Subcutaneous abdominal adipose tissue (tissue), 5 donors: ENCODE data around the gene PSMB9.
A peak's percentile ranks its signal among the peaks of the same experiment; 100 is the strongest.

ENCODE experiments used
- H3K27ac ChIP-seq: one replicate; pipeline ENCODE4 v1.7.0; 2013; ENCODE audit warnings: low read depth, mild to moderate bottlenecking, inconsistent platforms, low read length, moderate library complexity
- H3K27me3 ChIP-seq, 5 donors: one replicate each; pipeline ENCODE4 v1.7.0; 2013; ENCODE audit warnings: low read length in 5 of 5, inconsistent platforms in 1 of 5; ENCODE audit not compliant: control insufficient read depth in 5 of 5, insufficient read depth in 4 of 5
- H3K36me3 ChIP-seq, 5 donors: one replicate each; pipeline ENCODE4 v1.7.0; 2013; ENCODE audit warnings: low read length in 5 of 5; ENCODE audit not compliant: control insufficient read depth in 5 of 5, insufficient read depth in 5 of 5
- H3K4me1 ChIP-seq, 5 donors: one replicate each; pipeline ENCODE4 v1.7.0; 2013; ENCODE audit warnings: low read length in 5 of 5, mild to moderate bottlenecking in 3 of 5, moderate library complexity in 1 of 5; ENCODE audit not compliant: control insufficient read depth in 5 of 5, insufficient read depth in 5 of 5
- H3K4me3 ChIP-seq, 5 donors: one replicate each; pipeline ENCODE4 v1.7.0; 2013; ENCODE audit warnings: low read length in 5 of 5, low read depth in 1 of 5
- H3K9ac ChIP-seq, 5 donors: one replicate each; pipeline ENCODE4 v1.7.0; 2013; ENCODE audit warnings: low read length in 5 of 5, mild to moderate bottlenecking in 4 of 5, moderate library complexity in 3 of 5
- H3K9me3 ChIP-seq, 5 donors: one replicate each; pipeline ENCODE4 v1.7.0; 2013; ENCODE audit warnings: low read length in 5 of 5; ENCODE audit not compliant: control insufficient read depth in 5 of 5
- donor health status: healthy.
- donor health status: healthy.
- donor health status: healthy.
- donor health status: healthy.
- donor health status: healthy.

Gene PSMB9

DNA sequence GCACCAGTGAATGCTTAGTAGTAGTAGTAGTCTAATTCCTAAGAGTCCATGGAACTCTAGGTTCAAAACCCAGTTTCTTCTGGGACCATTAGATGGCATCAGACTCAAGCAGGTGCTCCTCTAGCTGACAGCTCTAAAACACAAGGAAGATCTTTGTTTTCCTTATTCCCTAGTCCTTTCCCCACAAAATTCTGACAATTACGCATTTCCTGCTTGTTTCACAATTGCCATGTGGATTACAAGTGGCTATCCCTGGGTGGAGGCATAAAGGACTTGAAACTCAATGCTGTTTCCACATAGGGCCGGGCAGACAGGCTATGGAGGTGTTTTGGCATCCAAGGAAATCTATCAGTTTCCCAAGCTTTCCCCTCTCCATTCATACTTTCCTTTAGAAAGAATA lies 28.0 kb upstream of the PSMB9 start:
- H3K27ac ChIP-seq = no peak overlapping the region
- H3K9ac ChIP-seq = no peak overlapping the region
- no peaks in the 10 kb centered on the region for H3K9me3 ChIP-seq
- no peaks in the 10 kb centered on the region for H3K27me3 ChIP-seq
- H3K4me3 ChIP-seq = no peak overlapping the region
- peaks cover 4 to 34% (median 26%) of the 10 kb centered on the region in 5 donors for H3K36me3 ChIP-seq
- H3K4me1 ChIP-seq = peaks cover 0 to 4% (median 2%) of the 10 kb centered on the region in 5 donors

GRCh38 chr6:32827025-32827424 lies 27.0 kb upstream of the PSMB9 start:
- Histone ChIP-seq H3K27ac (no peak overlapping the region), H3K27me3 (no peaks in the 10 kb centered on the region), H3K4me3 (no peak overlapping the region), H3K9me3 (no peaks in the 10 kb centered on the region), H3K9ac (peak overlapping the region in 1 of 5 donors; percentile 18), H3K36me3 (peaks cover 4 to 44% (median 35%) of the 10 kb centered on the region in 5 donors), H3K4me1 (peaks cover 0 to 4% (median 0%) of the 10 kb centered on the region in 5 donors)

- Histone ChIP-seq H3K27me3 (no peaks in the 10 kb centered on the region), H3K9me3 (no peaks in the 10 kb centered on the region), H3K9ac (no peak overlapping the region), H3K4me3 (no peak overlapping the region), H3K36me3 (peaks cover 4 to 55% (median 49%) of the 10 kb centered on the region in 5 donors), H3K4me1 (peaks cover 0 to 4% (median 0%) of the 10 kb centered on the region in 5 donors), H3K27ac (no peak overlapping the region)
Measured at GRCh38 chr6:32829495-32829894, 24.5 kb upstream of the PSMB9 start.

DNA sequence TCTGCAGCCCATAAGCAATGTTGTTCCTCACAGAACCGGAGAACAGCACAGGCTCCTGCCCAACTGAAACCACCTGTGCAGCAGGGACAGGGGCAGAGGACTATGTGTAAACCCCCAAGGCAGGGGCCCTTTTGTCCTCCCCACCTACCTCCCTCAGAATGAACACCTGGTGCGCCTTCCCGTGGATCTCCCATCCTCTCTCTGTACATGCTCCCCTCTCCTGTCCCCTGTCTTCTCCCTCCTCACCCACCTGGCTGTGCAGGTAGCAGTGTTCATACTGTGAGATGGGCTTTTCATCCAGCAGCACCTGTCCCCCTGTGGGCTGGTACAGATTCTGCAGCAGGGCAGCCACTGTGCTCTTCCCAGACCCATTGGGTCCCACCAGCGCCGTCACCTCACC lies 24.0 kb upstream of the PSMB9 start:
- Histone ChIP-seq H3K27ac (no peak overlapping the region), H3K4me1 (peaks cover 0 to 4% (median 0%) of the 10 kb centered on the region in 5 donors), H3K9me3 (no peaks in the 10 kb centered on the region), H3K4me3 (no peak overlapping the region), H3K36me3 (peaks cover 8 to 61% (median 54%) of the 10 kb centered on the region in 5 donors), H3K27me3 (no peaks in the 10 kb centered on the region), H3K9ac (no peak overlapping the region)

GRCh38 chr6:32830936-32831335 lies 23.1 kb upstream of the PSMB9 start:
- Histone ChIP-seq H3K9me3 (no peaks in the 10 kb centered on the region), H3K27ac (no peak overlapping the region), H3K9ac (no peak overlapping the region), H3K4me3 (no peak overlapping the region), H3K36me3 (peaks cover 8 to 70% (median 63%) of the 10 kb centered on the region in 5 donors), H3K4me1 (peaks cover 0 to 4% (median 0%) of the 10 kb centered on the region in 5 donors), H3K27me3 (no peaks in the 10 kb centered on the region)

DNA sequence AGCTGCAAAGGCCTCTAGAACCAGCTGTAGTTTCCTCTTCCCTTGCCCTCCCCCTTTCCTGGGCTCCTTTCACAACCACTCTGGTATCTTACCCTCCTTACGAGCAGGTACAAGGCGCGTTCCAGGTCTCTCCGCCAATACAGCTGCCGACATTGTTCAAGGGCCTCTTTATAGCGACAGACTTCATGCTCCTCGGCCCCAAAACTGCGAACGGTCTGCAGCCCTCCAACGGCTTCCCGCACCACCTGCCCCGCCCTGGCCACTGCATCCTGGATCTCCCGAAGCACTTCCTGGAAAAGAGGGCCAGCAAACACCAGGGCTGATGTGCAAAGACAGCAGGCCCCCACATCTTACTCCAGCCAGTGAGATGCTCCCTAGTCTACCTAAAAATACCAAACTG lies 21.5 kb upstream of the PSMB9 start:
- Histone ChIP-seq H3K36me3 (peaks cover 8 to 72% (median 61%) of the 10 kb centered on the region in 5 donors), H3K27ac (no peak overlapping the region), H3K27me3 (no peaks in the 10 kb centered on the region), H3K4me3 (no peak overlapping the region), H3K4me1 (peaks cover 0 to 7% (median 2%) of the 10 kb centered on the region in 5 donors), H3K9me3 (no peaks in the 10 kb centered on the region), H3K9ac (no peak overlapping the region)

- H3K27ac ChIP-seq = no peak overlapping the region
- H3K4me3 ChIP-seq = no peak overlapping the region
- H3K4me1 ChIP-seq = peaks cover 0 to 13% (median 8%) of the 10 kb centered on the region in 5 donors
- peaks cover 4 to 71% (median 59%) of the 10 kb centered on the region in 5 donors for H3K36me3 ChIP-seq
- H3K9ac ChIP-seq = no peak overlapping the region
- H3K9me3 ChIP-seq = no peaks in the 10 kb centered on the region
- no peaks in the 10 kb centered on the region for H3K27me3 ChIP-seq
Measured at GRCh38 chr6:32833664-32834063, 20.3 kb upstream of the PSMB9 start.

DNA sequence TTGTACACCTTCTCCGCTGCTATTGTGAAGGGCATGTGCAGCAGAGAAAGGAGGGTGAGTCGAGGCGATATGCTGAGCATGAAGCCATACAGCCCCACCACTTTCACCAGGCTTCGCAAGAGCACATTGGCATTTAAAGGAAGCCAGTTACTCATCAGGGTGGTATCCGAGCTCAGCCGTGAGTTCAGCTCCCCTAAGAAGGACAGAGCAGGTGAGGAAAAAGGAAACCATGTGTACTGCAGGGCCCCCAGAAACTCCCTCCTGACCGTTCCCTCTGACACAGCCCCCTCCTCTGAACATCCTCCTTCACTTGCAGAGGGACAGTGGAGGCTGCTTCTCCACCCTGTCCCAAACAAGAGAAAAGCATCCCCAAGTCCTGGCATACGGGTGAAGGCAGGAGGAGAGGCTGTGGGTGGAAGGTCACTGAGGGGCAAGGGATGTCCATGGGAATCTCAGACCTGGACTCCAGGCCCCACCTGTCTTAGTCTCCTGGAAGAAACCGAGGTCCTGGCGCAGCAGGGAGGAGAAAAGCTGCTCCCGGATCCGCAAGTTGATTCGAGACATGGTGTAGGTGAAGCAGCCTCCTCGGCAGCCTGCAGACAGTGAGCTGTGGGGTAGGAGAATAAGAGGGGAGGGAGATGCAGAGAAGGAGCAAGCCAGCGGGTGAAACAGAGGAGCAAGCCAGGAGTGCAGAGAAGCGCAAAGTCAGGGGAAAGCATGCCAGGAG lies 18.7 kb upstream of the PSMB9 start:
- Histone ChIP-seq H3K36me3 (peaks cover 4 to 55% (median 42%) of the 10 kb centered on the region in 5 donors), H3K9ac (no peak overlapping the region), H3K9me3 (no peaks in the 10 kb centered on the region), H3K27ac (no peak overlapping the region), H3K4me3 (no peak overlapping the region), H3K27me3 (no peaks in the 10 kb centered on the region), H3K4me1 (peaks cover 0 to 13% (median 10%) of the 10 kb centered on the region in 5 donors)

GRCh38 chr6:32836873-32837272 lies 17.1 kb upstream of the PSMB9 start:
- Histone ChIP-seq H3K4me1 (peaks cover 0 to 14% (median 10%) of the 10 kb centered on the region in 5 donors), H3K27me3 (no peaks in the 10 kb centered on the region), H3K9me3 (no peaks in the 10 kb centered on the region), H3K27ac (no peak overlapping the region), H3K9ac (no peak overlapping the region), H3K36me3 (peaks cover 4 to 55% (median 28%) of the 10 kb centered on the region in 5 donors), H3K4me3 (no peak overlapping the region)

DNA sequence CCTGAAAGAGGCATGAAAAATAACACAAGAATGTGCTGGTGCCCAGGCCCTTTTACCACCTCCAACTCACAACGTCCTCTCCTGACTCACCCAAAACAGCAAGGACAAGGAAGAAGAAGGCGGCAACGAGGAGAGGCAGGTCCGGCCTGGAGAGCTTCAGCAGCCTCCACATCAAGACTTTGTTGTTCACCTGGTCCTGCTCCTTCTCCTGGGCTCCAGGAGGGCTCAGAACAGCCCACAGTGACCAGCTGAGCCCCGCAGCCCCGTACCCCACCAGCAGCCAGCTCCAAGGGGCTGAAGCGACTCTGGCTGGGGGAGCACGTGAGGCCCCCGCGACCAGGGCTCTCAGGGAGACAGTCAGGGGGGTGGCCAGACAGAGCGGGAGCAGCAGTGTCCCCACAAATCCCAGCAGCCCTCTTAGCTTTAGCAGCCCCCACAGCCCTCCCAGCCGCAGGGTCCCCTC lies 16.3 kb upstream of the PSMB9 start:
- peaks cover 4 to 55% (median 29%) of the 10 kb centered on the region in 5 donors for H3K36me3 ChIP-seq
- H3K27me3 ChIP-seq = no peaks in the 10 kb centered on the region
- peak overlapping the region; percentile 78 to 90 (median 82) for H3K4me3 ChIP-seq
- H3K9ac ChIP-seq = peak overlapping the region in 4 of 5 donors; percentile 64 to 83 (median 78)
- peak overlapping the region; percentile 92 for H3K27ac ChIP-seq
- no peaks in the 10 kb centered on the region for H3K9me3 ChIP-seq
- H3K4me1 ChIP-seq = peaks cover 0 to 22% (median 14%) of the 10 kb centered on the region in 5 donors
